HL-60 (cell line): Measurements from ENCODE around the gene DTX4.

Experiments used
- CTCF ChIP-seq: IDR thresholded peaks from one replicate; pipeline ENCODE4 v1.5.1; 2011; ENCODE audit warnings: low read length, control low read depth, inconsistent platforms; ENCODE audit not compliant: insufficient read depth
- POLR2AphosphoS5 ChIP-seq: IDR thresholded peaks from 2 replicates; pipeline ENCODE4 v1.6.1; 2012; ENCODE audit warnings: low read depth
- TF ChIP-seq, protein P1 (sequence below): IDR thresholded peaks from 2 replicates; pipeline ENCODE4 v1.6.1; 2012; ENCODE audit warnings: low read depth; ENCODE audit not compliant: insufficient replicate concordance

DNA sequence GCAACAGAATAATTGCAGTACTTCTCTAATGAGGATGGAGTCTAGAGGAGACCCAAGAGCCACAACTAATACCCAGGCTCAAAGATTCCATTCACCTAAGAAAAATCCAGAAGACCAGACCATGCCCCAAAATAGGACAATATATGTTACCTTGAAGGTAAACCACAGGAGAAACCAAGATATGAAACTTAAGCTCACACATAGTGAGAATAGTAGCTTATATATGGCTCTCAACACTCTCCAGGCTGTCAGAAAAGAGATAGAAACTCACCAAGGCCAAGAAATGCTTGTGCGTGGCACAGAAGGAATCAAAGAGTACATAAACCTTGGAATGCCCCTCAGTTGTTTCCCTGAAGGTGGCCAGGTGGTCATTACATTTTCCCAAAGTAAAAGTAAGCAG is 20.2 kb upstream of the DTX4 start:
- TF ChIP-seq CTCF, result no peak
- TF ChIP-seq, protein P1, sequence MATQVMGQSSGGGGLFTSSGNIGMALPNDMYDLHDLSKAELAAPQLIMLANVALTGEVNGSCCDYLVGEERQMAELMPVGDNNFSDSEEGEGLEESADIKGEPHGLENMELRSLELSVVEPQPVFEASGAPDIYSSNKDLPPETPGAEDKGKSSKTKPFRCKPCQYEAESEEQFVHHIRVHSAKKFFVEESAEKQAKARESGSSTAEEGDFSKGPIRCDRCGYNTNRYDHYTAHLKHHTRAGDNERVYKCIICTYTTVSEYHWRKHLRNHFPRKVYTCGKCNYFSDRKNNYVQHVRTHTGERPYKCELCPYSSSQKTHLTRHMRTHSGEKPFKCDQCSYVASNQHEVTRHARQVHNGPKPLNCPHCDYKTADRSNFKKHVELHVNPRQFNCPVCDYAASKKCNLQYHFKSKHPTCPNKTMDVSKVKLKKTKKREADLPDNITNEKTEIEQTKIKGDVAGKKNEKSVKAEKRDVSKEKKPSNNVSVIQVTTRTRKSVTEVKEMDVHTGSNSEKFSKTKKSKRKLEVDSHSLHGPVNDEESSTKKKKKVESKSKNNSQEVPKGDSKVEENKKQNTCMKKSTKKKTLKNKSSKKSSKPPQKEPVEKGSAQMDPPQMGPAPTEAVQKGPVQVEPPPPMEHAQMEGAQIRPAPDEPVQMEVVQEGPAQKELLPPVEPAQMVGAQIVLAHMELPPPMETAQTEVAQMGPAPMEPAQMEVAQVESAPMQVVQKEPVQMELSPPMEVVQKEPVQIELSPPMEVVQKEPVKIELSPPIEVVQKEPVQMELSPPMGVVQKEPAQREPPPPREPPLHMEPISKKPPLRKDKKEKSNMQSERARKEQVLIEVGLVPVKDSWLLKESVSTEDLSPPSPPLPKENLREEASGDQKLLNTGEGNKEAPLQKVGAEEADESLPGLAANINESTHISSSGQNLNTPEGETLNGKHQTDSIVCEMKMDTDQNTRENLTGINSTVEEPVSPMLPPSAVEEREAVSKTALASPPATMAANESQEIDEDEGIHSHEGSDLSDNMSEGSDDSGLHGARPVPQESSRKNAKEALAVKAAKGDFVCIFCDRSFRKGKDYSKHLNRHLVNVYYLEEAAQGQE, result no peak
- TF ChIP-seq POLR2AphosphoS5, result no peak
